ENCODE measurements around the gene SSUH2.

GRCh38 chr3:8608041-8608790, 36.4 kb downstream of the SSUH2 start:
- TF ChIP-seq CTCF (IDR thresholded peaks at IDR 0.05) (no peak), POLR2A (IDR thresholded peaks at IDR 0.05) (no peak)

Data from testis (tissue), 2 donors.